Measurements from ENCODE around the gene SLC6A20. TPM values are rescaled to one million over a fixed set of nuclear protein-coding genes. Genes with fewer than 3 reads are reported as not detected.

Gene SLC6A20
- total RNA-seq, 2 experiments from 2014 or later = not detected

GRCh38 chr3:45776611-45777010, 19.7 kb downstream of the SLC6A20 start:
- no peak for DNase-seq (ENCODE audit: low spot score)
- BruUV-seq (replicated peaks) = no TSS peak
- Histone ChIP-seq H3K4me3 (ENCODE audit: low read depth, low read length, poor library complexity, severe bottlenecking) (no peak overlapping the region), H3K9me3 (ENCODE audit: low read length) (no peaks in the 10 kb centered on the region), H3K79me2 (ENCODE audit: insufficient read depth, low read depth, low read length) (no peaks in the 10 kb centered on the region), H3K9me2 (ENCODE audit: insufficient read depth, low read length) (no peaks in the 10 kb centered on the region), H3K4me1 (ENCODE audit: insufficient read depth, low read length, poor library complexity, severe bottlenecking) (no peaks in the 10 kb centered on the region), H4K20me1 (ENCODE audit: insufficient read depth, low read length) (no peaks in the 10 kb centered on the region), H3K4me2 (ENCODE audit: low read length) (no peak overlapping the region), H3K36me3 (ENCODE audit: insufficient read depth, low read length) (no peaks in the 10 kb centered on the region), H2AFZ (ENCODE audit: low read length) (no peak overlapping the region), H3K27ac (ENCODE audit: low read depth, low read length, poor library complexity, severe bottlenecking) (no peak overlapping the region)
- TF ChIP-seq CTCF (conservative IDR thresholded peaks at IDR 0.05; ENCODE audit: low read length) = no peak
- TF ChIP-seq EZH2phosphoT487 (IDR thresholded peaks at IDR 0.05; ENCODE audit: borderline replicate concordance, low read depth, low read length) = no peak
- CTCF ChIA-PET (ENCODE audit: unreplicated experiment) = no interaction called here
- POLR2A ChIA-PET = no interaction called here
- intact Hi-C loops (cut with micrococcal nuclease; ENCODE audit: unreplicated experiment) = no loop called here

DNA sequence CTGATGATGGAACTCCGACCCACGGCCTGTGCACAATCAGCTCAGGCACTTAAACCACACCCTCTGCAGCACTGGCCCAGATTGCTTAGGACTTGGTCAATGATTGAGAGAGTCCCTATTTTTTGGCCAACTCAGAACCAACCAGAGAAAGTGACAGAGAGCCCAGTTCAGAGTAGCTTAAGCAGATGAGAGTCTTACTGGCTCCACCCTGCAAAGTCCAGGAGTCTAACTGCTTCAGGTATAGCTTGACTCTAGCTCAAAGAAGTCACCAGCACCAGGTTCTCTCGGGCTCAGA, 20.1 kb downstream of the SLC6A20 start:
- H3K4me2 ChIP-seq (ENCODE audit: low read length) = no peak overlapping the region
- no peaks in the 10 kb centered on the region for H3K9me2 ChIP-seq (ENCODE audit: insufficient read depth, low read length)
- DNase-seq (ENCODE audit: low spot score) = no peak
- no peaks in the 10 kb centered on the region for H3K79me2 ChIP-seq (ENCODE audit: insufficient read depth, low read depth, low read length)
- no peaks in the 10 kb centered on the region for H3K36me3 ChIP-seq (ENCODE audit: insufficient read depth, low read length)
- no peak for TF ChIP-seq EZH2phosphoT487 (IDR thresholded peaks at IDR 0.05; ENCODE audit: borderline replicate concordance, low read depth, low read length)
- TF ChIP-seq CTCF (conservative IDR thresholded peaks at IDR 0.05; ENCODE audit: low read length) = no peak
- H2AFZ ChIP-seq (ENCODE audit: low read length) = no peak overlapping the region
- H3K4me3 ChIP-seq (ENCODE audit: low read depth, low read length, poor library complexity, severe bottlenecking) = no peak overlapping the region
- BruUV-seq (replicated peaks) = no TSS peak
- H4K20me1 ChIP-seq (ENCODE audit: insufficient read depth, low read length) = no peaks in the 10 kb centered on the region
- no peak overlapping the region for H3K27ac ChIP-seq (ENCODE audit: low read depth, low read length, poor library complexity, severe bottlenecking)
- H3K9me3 ChIP-seq (ENCODE audit: low read length) = no peaks in the 10 kb centered on the region
- H3K4me1 ChIP-seq (ENCODE audit: insufficient read depth, low read length, poor library complexity, severe bottlenecking) = no peaks in the 10 kb centered on the region
- CTCF ChIA-PET (ENCODE audit: unreplicated experiment) = no interaction called here
- intact Hi-C loops (cut with micrococcal nuclease; ENCODE audit: unreplicated experiment) = no loop called here
- POLR2A ChIA-PET = no interaction called here

- ChIA-PET POLR2A (no interaction called here), CTCF (ENCODE audit: unreplicated experiment) (no interaction called here)
- TF ChIP-seq CTCF (conservative IDR thresholded peaks at IDR 0.05; ENCODE audit: low read length) = no peak
- no peak for TF ChIP-seq EZH2phosphoT487 (IDR thresholded peaks at IDR 0.05; ENCODE audit: borderline replicate concordance, low read depth, low read length)
- BruUV-seq (replicated peaks) = no TSS peak
- Histone ChIP-seq H3K36me3 (ENCODE audit: insufficient read depth, low read length) (no peaks in the 10 kb centered on the region), H3K4me2 (ENCODE audit: low read length) (no peak overlapping the region), H3K4me3 (ENCODE audit: low read depth, low read length, poor library complexity, severe bottlenecking) (no peak overlapping the region), H3K27ac (ENCODE audit: low read depth, low read length, poor library complexity, severe bottlenecking) (no peak overlapping the region), H2AFZ (ENCODE audit: low read length) (no peak overlapping the region), H3K9me3 (ENCODE audit: low read length) (no peaks in the 10 kb centered on the region), H3K9me2 (ENCODE audit: insufficient read depth, low read length) (no peaks in the 10 kb centered on the region), H3K79me2 (ENCODE audit: insufficient read depth, low read depth, low read length) (no peaks in the 10 kb centered on the region), H4K20me1 (ENCODE audit: insufficient read depth, low read length) (no peaks in the 10 kb centered on the region), H3K4me1 (ENCODE audit: insufficient read depth, low read length, poor library complexity, severe bottlenecking) (no peaks in the 10 kb centered on the region)
- DNase-seq (ENCODE audit: low spot score) = no peak
- intact Hi-C loops (cut with micrococcal nuclease; ENCODE audit: unreplicated experiment) = no loop called here
Observed at GRCh38 chr3:45775571-45776300, 20.6 kb downstream of the SLC6A20 start.

All from OCI-LY7 (cell line).